ENCODE data around the gene ATAD5.

Gene ATAD5

DNA sequence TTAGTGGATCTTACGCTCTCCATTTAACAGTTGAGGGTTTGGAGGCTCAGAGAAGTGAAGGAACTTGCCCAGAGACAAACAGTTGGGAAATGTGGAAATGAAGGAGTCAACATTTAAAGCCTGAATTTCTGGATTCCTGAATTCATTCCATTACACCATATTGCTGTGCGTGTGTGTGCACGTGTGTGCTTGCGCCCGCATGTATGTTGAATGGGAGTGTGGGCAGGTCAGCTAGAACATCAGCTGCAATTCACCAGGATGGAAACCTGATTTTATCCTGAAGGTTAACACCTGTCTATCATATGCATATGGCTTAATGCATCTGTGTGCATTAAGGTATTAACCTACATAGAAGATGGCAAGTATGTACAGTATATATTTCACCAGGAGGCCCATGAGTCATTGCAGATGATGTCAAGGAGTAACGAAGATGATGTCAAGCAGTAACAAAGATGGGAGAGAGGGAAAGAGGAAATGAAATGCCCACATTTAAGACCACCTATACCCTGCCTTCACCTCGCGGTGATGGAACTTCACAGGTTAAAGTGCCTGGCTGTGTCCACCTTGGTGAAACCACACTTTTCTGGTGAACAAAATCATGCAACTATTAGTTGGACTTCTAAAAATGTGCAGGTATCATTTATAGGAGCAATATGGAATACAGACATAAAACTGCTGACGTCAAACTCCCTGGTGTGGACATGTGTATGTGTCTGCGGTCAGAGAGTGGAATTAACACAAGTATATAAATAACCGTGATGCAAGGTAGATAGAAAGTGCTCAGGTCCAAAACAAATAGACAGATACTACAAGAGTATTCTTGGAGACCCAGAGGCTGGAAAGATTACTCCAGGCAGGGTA, 89.1 kb downstream of the ATAD5 start:
- H3K4me2 ChIP-seq (ENCODE audit: low read length, poor library complexity, severe bottlenecking): peak overlapping the region; percentile 95
- H4K8ac ChIP-seq (ENCODE audit: low read length): peak overlapping the region; percentile 78
- no peak overlapping the region for H2BK5ac ChIP-seq (ENCODE audit: low read depth, low read length, poor library complexity, severe bottlenecking)
- H2BK15ac ChIP-seq (ENCODE audit: low read depth, poor library complexity, severe bottlenecking): no peak overlapping the region
- H3K27ac ChIP-seq (ENCODE audit: low read length, poor library complexity, severe bottlenecking): peak overlapping the region; percentile 16
- no peak overlapping the region for H2BK120ac ChIP-seq (ENCODE audit: low read depth, low read length)
- peaks cover 0 to 37% of the 10 kb centered on the region in 2 experiments for H3K27me3 ChIP-seq (ENCODE audit: control insufficient read depth in 1 of 2, insufficient read depth in 1 of 2, low read length in 2 of 2)
- no peak overlapping the region for H2AK5ac ChIP-seq (ENCODE audit: low read length, severe bottlenecking)
- peak overlapping the region; percentile 19 for H4K91ac ChIP-seq (ENCODE audit: low read length)
- H3K23ac ChIP-seq (ENCODE audit: low read length in 2 of 2): no peak overlapping the region
- H3K4me3 ChIP-seq (ENCODE audit: insufficient read depth in 1 of 2, low read depth in 1 of 2, low read length in 2 of 2): no peak overlapping the region
- H2AFZ ChIP-seq (ENCODE audit: low read depth, low read length): peak overlapping the region; percentile 2
- no peak overlapping the region for H2BK12ac ChIP-seq (ENCODE audit: low read length in 2 of 2)
- H3K79me1 ChIP-seq (replicated peaks; ENCODE audit: low read length, poor library complexity, severe bottlenecking): peaks cover 2% of the 10 kb centered on the region
- 89% methylated on average over 10 of the region's 11 CpGs for WGBS
- H3K9ac ChIP-seq (ENCODE audit: low read length): no peak overlapping the region
- H3K9me3 ChIP-seq (ENCODE audit: control insufficient read depth, low read length): no peaks in the 10 kb centered on the region
- peak overlapping the region in 1 of 2 experiments; percentile 46 for H3K18ac ChIP-seq (ENCODE audit: low read depth in 1 of 2, low read length in 2 of 2)
- H3K36me3 ChIP-seq (ENCODE audit: control insufficient read depth in 1 of 2, insufficient read depth in 2 of 2, low read depth in 1 of 2, low read length in 2 of 2): no peaks in the 10 kb centered on the region
- peak overlapping the region; percentile 15 to 37 for H3K4ac ChIP-seq (ENCODE audit: low read depth in 1 of 2, low read length in 2 of 2)
- peak; percentile 55 for DNase-seq
- H3K14ac ChIP-seq (ENCODE audit: low read length in 2 of 2): no peak overlapping the region
- H3K4me1 ChIP-seq (ENCODE audit: control insufficient read depth, insufficient read depth, low read depth, low read length): peaks cover 22% of the 10 kb centered on the region

DNA sequence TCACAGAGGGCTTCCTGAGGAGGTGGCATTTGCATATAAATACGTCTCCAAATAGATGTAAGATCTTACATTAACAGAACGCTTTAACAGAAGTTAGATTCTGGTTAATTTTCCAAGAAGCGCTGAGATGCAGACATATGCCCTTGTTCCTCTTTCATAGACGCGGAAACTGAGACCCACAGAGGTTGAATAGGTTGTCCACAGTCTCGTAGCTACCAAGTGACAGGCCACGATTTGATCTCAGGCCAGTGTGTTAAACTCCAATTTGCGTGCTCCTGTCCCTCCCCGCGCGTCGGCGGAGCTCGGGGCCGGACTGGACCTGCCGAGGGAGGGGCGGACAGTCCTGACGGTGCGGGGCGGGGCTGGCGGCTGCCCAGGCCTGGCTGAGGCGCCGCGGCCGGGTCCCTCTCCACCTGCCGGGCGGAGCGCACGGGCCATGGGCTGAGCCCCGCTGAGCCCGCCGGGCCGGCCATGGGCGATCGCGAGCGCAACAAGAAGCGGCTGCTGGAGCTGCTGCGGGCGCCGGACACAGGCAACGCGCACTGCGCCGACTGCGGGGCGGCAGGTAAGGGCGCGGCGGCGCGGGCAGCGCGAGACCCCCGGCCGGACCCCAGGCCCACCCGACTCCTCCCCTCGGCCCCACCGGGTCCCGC, 89.9 kb downstream of the ATAD5 start, which contains the start of gene ADAP2:
Gene ADAP2 (plus strand): TSS at position 402 of the 653 bp plus-strand sequence. CDS start 70 bp downstream, at position 472.
- WGBS: 11% methylated on average over 26 of the region's 60 CpGs
- Histone ChIP-seq H3K14ac (ENCODE audit: low read length in 2 of 2) (peak within 1 kb of the TSS in 1 of 2 experiments; percentile 11), H3K79me1 (replicated peaks; ENCODE audit: low read length, poor library complexity, severe bottlenecking) (peaks cover 2% of the 10 kb centered on the region), H3K9me3 (ENCODE audit: control insufficient read depth, low read length) (no peaks in the 10 kb centered on the region), H3K4me3 (ENCODE audit: insufficient read depth in 1 of 2, low read depth in 1 of 2, low read length in 2 of 2) (peak within 1 kb of the TSS; percentile 65 to 66), H4K91ac (ENCODE audit: low read length) (peak within 1 kb of the TSS; percentile 53), H2AK5ac (ENCODE audit: low read length, severe bottlenecking) (no peak within 1 kb of the TSS), H3K4ac (ENCODE audit: low read depth in 1 of 2, low read length in 2 of 2) (peak within 1 kb of the TSS in 1 of 2 experiments; percentile 30), H3K27me3 (ENCODE audit: control insufficient read depth in 1 of 2, insufficient read depth in 1 of 2, low read length in 2 of 2) (peaks cover 0 to 40% of the 10 kb centered on the region in 2 experiments), H2BK12ac (ENCODE audit: low read length in 2 of 2) (peak within 1 kb of the TSS; percentile 18 to 77), H3K4me1 (ENCODE audit: control insufficient read depth, insufficient read depth, low read depth, low read length) (peaks cover 24% of the 10 kb centered on the region), H3K18ac (ENCODE audit: low read depth in 1 of 2, low read length in 2 of 2) (peak within 1 kb of the TSS; percentile 46 to 56), H3K27ac (ENCODE audit: low read length, poor library complexity, severe bottlenecking) (no peak within 1 kb of the TSS), H3K23ac (ENCODE audit: low read length in 2 of 2) (peak within 1 kb of the TSS in 1 of 2 experiments; percentile 42), H2BK5ac (ENCODE audit: low read depth, low read length, poor library complexity, severe bottlenecking) (no peak within 1 kb of the TSS), H2BK15ac (ENCODE audit: low read depth, poor library complexity, severe bottlenecking) (peak within 1 kb of the TSS; percentile 36), H2AFZ (ENCODE audit: low read depth, low read length) (peak within 1 kb of the TSS; percentile 78), H3K36me3 (ENCODE audit: control insufficient read depth in 1 of 2, insufficient read depth in 2 of 2, low read depth in 1 of 2, low read length in 2 of 2) (no peaks in the 10 kb centered on the region), H2BK120ac (ENCODE audit: low read depth, low read length) (peak within 1 kb of the TSS; percentile 21), H3K9ac (ENCODE audit: low read length) (peak within 1 kb of the TSS; percentile 26), H3K4me2 (ENCODE audit: low read length, poor library complexity, severe bottlenecking) (peak within 1 kb of the TSS; percentile 95), H4K8ac (ENCODE audit: low read length) (peak within 1 kb of the TSS; percentile 93)
- peak; percentile 26 for DNase-seq

DNA sequence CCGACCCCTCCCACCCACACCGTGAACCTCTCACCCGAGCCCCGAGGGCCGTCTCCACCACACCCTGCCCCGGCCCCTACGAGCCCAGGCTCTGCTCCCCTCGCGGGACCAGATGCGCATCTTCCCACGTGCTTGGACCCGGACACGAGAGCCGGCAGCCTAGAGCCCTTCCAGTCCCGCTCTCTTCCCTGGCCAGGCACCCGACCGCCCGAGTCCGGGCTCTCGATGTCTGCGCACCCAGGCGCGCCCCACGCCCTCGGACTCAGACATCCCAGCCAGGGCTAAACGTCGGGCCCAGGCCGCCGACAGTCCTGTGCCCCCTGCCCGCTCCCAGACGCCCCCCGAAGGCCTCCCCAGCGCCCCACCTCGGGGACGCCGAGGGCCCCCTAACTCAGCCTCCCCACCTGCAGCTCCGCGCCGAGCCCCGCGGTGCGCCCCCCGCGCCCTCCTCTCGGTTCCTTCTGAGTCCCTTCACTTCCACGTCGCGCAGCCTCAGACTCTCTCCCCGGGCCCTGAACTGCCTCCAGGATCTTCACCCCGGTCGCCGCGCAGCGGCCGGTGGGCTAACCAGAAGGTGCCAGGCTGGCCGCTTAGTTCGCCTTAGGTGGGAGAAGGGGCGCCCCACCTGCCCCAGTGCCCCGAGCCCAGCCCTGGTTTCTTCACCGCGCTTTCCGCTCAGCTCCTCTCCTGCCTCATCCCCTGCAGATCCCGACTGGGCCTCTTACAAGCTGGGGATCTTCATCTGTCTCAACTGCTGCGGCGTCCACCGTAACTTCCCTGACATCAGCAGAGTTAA, 90.7 kb downstream of the ATAD5 start:
- Histone ChIP-seq H3K18ac (ENCODE audit: low read depth in 1 of 2, low read length in 2 of 2) (peak overlapping the region; percentile 2 to 56), H2AFZ (ENCODE audit: low read depth, low read length) (peak overlapping the region; percentile 78), H3K14ac (ENCODE audit: low read length in 2 of 2) (peak overlapping the region in 1 of 2 experiments; percentile 11), H3K4me2 (ENCODE audit: low read length, poor library complexity, severe bottlenecking) (peak overlapping the region; percentile 95), H2BK120ac (ENCODE audit: low read depth, low read length) (peak overlapping the region; percentile 21), H3K27me3 (ENCODE audit: control insufficient read depth in 1 of 2, insufficient read depth in 1 of 2, low read length in 2 of 2) (peaks cover 0 to 40% of the 10 kb centered on the region in 2 experiments), H3K9me3 (ENCODE audit: control insufficient read depth, low read length) (no peaks in the 10 kb centered on the region), H2BK5ac (ENCODE audit: low read depth, low read length, poor library complexity, severe bottlenecking) (no peak overlapping the region), H3K4ac (ENCODE audit: low read depth in 1 of 2, low read length in 2 of 2) (no peak overlapping the region), H3K9ac (ENCODE audit: low read length) (peak overlapping the region; percentile 26), H3K27ac (ENCODE audit: low read length, poor library complexity, severe bottlenecking) (no peak overlapping the region), H4K91ac (ENCODE audit: low read length) (peak overlapping the region; percentile 53), H3K4me3 (ENCODE audit: insufficient read depth in 1 of 2, low read depth in 1 of 2, low read length in 2 of 2) (peak overlapping the region; percentile 65 to 66), H3K23ac (ENCODE audit: low read length in 2 of 2) (peak overlapping the region in 1 of 2 experiments; percentile 26), H2BK12ac (ENCODE audit: low read length in 2 of 2) (peak overlapping the region in 1 of 2 experiments; percentile 77), H3K79me1 (replicated peaks; ENCODE audit: low read length, poor library complexity, severe bottlenecking) (peaks cover 2% of the 10 kb centered on the region), H2BK15ac (ENCODE audit: low read depth, poor library complexity, severe bottlenecking) (peak overlapping the region; percentile 36), H3K4me1 (ENCODE audit: control insufficient read depth, insufficient read depth, low read depth, low read length) (peaks cover 26% of the 10 kb centered on the region), H3K36me3 (ENCODE audit: control insufficient read depth in 1 of 2, insufficient read depth in 2 of 2, low read depth in 1 of 2, low read length in 2 of 2) (no peaks in the 10 kb centered on the region), H2AK5ac (ENCODE audit: low read length, severe bottlenecking) (no peak overlapping the region), H4K8ac (ENCODE audit: low read length) (peak overlapping the region; percentile 93)
- 13% methylated on average over 58 of the region's 66 CpGs for WGBS
- peak; percentile 33 for DNase-seq

Data from mesenchymal stem cell (in vitro differentiated cells and primary cell).